A549 (cell line): ENCODE data around the gene ARL4D.

Experiments
- BHLHE40 ChIP-seq: IDR thresholded peaks from 2 replicates; pipeline ENCODE4 v1.6.1; 2012; ENCODE audit warnings: low read depth, low read length, inconsistent platforms
- CBX8 ChIP-seq: fragments of 200-600 bp; sonication (generic); IDR thresholded peaks from 2 replicates; pipeline ENCODE4 v1.6.1; 2016
- CHD2 ChIP-seq: fragments of 150-350 bp; IDR thresholded peaks from 2 replicates; pipeline ENCODE4 v1.6.1; 2014; ENCODE audit warnings: low read length; ENCODE audit not compliant: partially characterized antibody
- CTCF ChIP-seq: fragments of >200 bp; sonication (Bioruptor Twin); formaldehyde crosslinking; IDR thresholded peaks from 3 replicates; pipeline ENCODE4 v1.5.1; 2016
- EHMT2 ChIP-seq: fragments of 200-600 bp; sonication (generic); IDR thresholded peaks from 2 replicates; pipeline ENCODE4 v1.6.1; 2016; ENCODE audit warnings: antibody characterized with exemption, low read depth, mild to moderate bottlenecking, moderate library complexity
- EP300 ChIP-seq, 2 experiments: fragments of >200 bp; sonication (Bioruptor Twin); formaldehyde crosslinking; IDR thresholded peaks; 2 replicates in 1 of 2; 3 replicates in 1 of 2; pipeline ENCODE4 v1.6.1; 2016 to 2017
- ESRRA ChIP-seq: fragments of 150-350 bp; IDR thresholded peaks from 2 replicates; pipeline ENCODE4 v1.6.1; 2014; ENCODE audit warnings: mild to moderate bottlenecking, low read length, borderline replicate concordance
- FOSL2 ChIP-seq, 2 experiments: fragments of 450-650 bp in 1 of 2; fragments of >200 bp in 1 of 2; sonication (Bioruptor Twin) in 1 of 2; formaldehyde crosslinking; IDR thresholded peaks; 2 replicates each; pipeline versions ENCODE4 v1.5.0 to v1.6.1; 2016 to 2020; ENCODE audit warnings: mild to moderate bottlenecking in 1 of 2, moderate library complexity in 1 of 2
- HMGXB4 ChIP-seq: fragments of 250-450 bp; sonication (Bioruptor Pico); IDR thresholded peaks from 2 replicates; pipeline ENCODE4 v1.5.0; 2021; ENCODE audit warnings: mild to moderate bottlenecking, moderate library complexity, borderline replicate concordance
- JUN ChIP-seq, 2 experiments: fragments of >200 bp; sonication (Bioruptor Twin); formaldehyde crosslinking; IDR thresholded peaks; 2 replicates in 1 of 2; 3 replicates in 1 of 2; pipeline ENCODE4 v1.6.1; 2016 to 2017
- POLR2A ChIP-seq: IDR thresholded peaks from 2 replicates; pipeline ENCODE4 v1.6.1; 2012; ENCODE audit warnings: mild to moderate bottlenecking, low read length
- RCOR1 ChIP-seq: fragments of 150-350 bp; IDR thresholded peaks from 2 replicates; pipeline ENCODE4 v1.6.1; 2014; ENCODE audit warnings: antibody characterized with exemption, low read length, low read depth
- REST ChIP-seq: fragments of 200-600 bp; sonication (generic); IDR thresholded peaks from 2 replicates; pipeline ENCODE4 v1.6.1; 2016; ENCODE audit warnings: antibody characterized with exemption, mild to moderate bottlenecking, moderate library complexity
- SMC3 ChIP-seq: fragments of >200 bp; sonication (Bioruptor Twin); formaldehyde crosslinking; IDR thresholded peaks from 3 replicates; pipeline ENCODE4 v1.6.1; 2018; ENCODE audit warnings: inconsistent platforms

GRCh38 chr17:43378766-43379165 is 20.0 kb upstream of the ARL4D start:
- TF ChIP-seq CTCF (no peak), POLR2A (no peak), ESRRA (no peak), JUN (IDR thresholded peaks at IDR 0.05) (no peak), HMGXB4 (CRISPR knock-in tag) (no peak), BHLHE40 (no peak), SMC3 (no peak), REST (no peak), FOSL2 (IDR thresholded peaks at IDR 0.05) (no peak), FOSL2 (CRISPR knock-in tag; IDR thresholded peaks at IDR 0.05) (no peak), EHMT2 (no peak), CBX8 (no peak), RCOR1 (no peak), EP300 (IDR thresholded peaks at IDR 0.05) (no peak), CHD2 (no peak)
